HepG2 (cell line): ENCODE measurements around the gene BPIFA2. TPM values are rescaled to one million over a fixed set of nuclear protein-coding genes. Genes with fewer than 3 reads are reported as not detected.

Experiments
- ARHGAP35 ChIP-seq: sonication (generic); formaldehyde crosslinking; IDR thresholded peaks from 2 replicates; pipeline ENCODE4 v1.9.0; 2022; ENCODE audit warnings: mild to moderate bottlenecking, inconsistent platforms, moderate library complexity, missing genetic modification reagents, borderline replicate concordance
- ARID3A ChIP-seq: IDR thresholded peaks from 2 replicates; pipeline ENCODE4 v1.6.1; 2012; ENCODE audit warnings: low read depth, low read length, improper control_type of control experiment
- CBX1 ChIP-seq: IDR thresholded peaks from one replicate; pipeline ENCODE4 v1.6.1; 2016; ENCODE audit warnings: antibody characterized with exemption, low read depth
- CREM ChIP-seq, 2 experiments: sonication (generic) in 1 of 2; formaldehyde crosslinking in 1 of 2; IDR thresholded peaks; 2 replicates each; pipeline versions ENCODE4 v1.4.0 to v1.6.1; 2016 to 2020; ENCODE audit warnings: antibody characterized with exemption in 1 of 2, mild to moderate bottlenecking in 1 of 2, missing genetic modification reagents in 1 of 2
- FOXA1 ChIP-seq, 2 experiments: fragments of 450-650 bp in 1 of 2; sonication (generic) in 1 of 2; formaldehyde crosslinking in 1 of 2; IDR thresholded peaks; 2 replicates each; pipeline versions ENCODE4 v1.4.0 to v1.6.1; 2016 to 2020; ENCODE audit warnings: missing genetic modification reagents in 1 of 2
- FOXA3 ChIP-seq: IDR thresholded peaks from 2 replicates; pipeline ENCODE4 v1.6.1; 2016; ENCODE audit warnings: missing genetic modification reagents, missing compliant biosample characterization
- FOXK2 ChIP-seq: fragments of 450-650 bp; IDR thresholded peaks from 2 replicates; pipeline ENCODE4 v1.6.1; 2016
- GTF3A ChIP-seq: sonication (generic); formaldehyde crosslinking; conservative IDR thresholded peaks from 2 replicates; pipeline ENCODE4 v1.4.0; 2020; ENCODE audit warnings: mild to moderate bottlenecking, missing genetic modification reagents
- IKZF5 ChIP-seq: IDR thresholded peaks from 2 replicates; pipeline ENCODE4 v1.6.1; 2018; ENCODE audit warnings: missing genetic modification reagents, mild to moderate bottlenecking, missing compliant biosample characterization
- KAT8 ChIP-seq: IDR thresholded peaks from 2 replicates; pipeline ENCODE4 v1.6.1; 2016; ENCODE audit warnings: missing genetic modification reagents, missing compliant biosample characterization
- KDM5B ChIP-seq: sonication (generic); formaldehyde crosslinking; IDR thresholded peaks from 2 replicates; pipeline ENCODE4 v1.4.0; 2020; ENCODE audit warnings: missing genetic modification reagents, mild to moderate bottlenecking, borderline replicate concordance
- MLLT10 ChIP-seq: sonication (generic); formaldehyde crosslinking; IDR thresholded peaks from 2 replicates; pipeline ENCODE4 v1.4.0; 2020; ENCODE audit warnings: missing genetic modification reagents
- PTBP1 ChIP-seq: fragments of 200-400 bp; formaldehyde crosslinking; IDR thresholded peaks from 2 replicates; pipeline ENCODE4 v1.6.1; 2018; ENCODE audit warnings: low read length, low read depth; ENCODE audit not compliant: poor library complexity, severe bottlenecking
- RFXAP ChIP-seq: sonication (generic); formaldehyde crosslinking; IDR thresholded peaks from 2 replicates; pipeline ENCODE4 v1.4.0; 2020; ENCODE audit warnings: missing genetic modification reagents, borderline replicate concordance
- SAP130 ChIP-seq: IDR thresholded peaks from 2 replicates; pipeline ENCODE4 v1.6.1; 2016; ENCODE audit warnings: low read depth
- ZBTB49 ChIP-seq: sonication (generic); formaldehyde crosslinking; IDR thresholded peaks from 2 replicates; pipeline ENCODE4 v1.4.0; 2020; ENCODE audit warnings: missing genetic modification reagents, borderline replicate concordance
- ZFY ChIP-seq: sonication (generic); formaldehyde crosslinking; IDR thresholded peaks from 2 replicates; pipeline ENCODE4 v1.4.0; 2020; ENCODE audit warnings: missing genetic modification reagents
- ZNF558 ChIP-seq: sonication (generic); formaldehyde crosslinking; IDR thresholded peaks from 2 replicates; pipeline ENCODE4 v1.9.0; 2022; ENCODE audit warnings: mild to moderate bottlenecking, missing genetic modification reagents, borderline replicate concordance
- ZNF563 ChIP-seq: sonication (generic); formaldehyde crosslinking; IDR thresholded peaks from 2 replicates; pipeline ENCODE4 v1.8.0; 2022; ENCODE audit warnings: mild to moderate bottlenecking, moderate library complexity, missing genetic modification reagents
- ZNF687 ChIP-seq: sonication (generic); formaldehyde crosslinking; IDR thresholded peaks from 2 replicates; pipeline ENCODE4 v1.5.1; 2020; ENCODE audit warnings: mild to moderate bottlenecking, missing genetic modification reagents, moderate library complexity
- ZNF691 ChIP-seq: sonication (generic); formaldehyde crosslinking; IDR thresholded peaks from 2 replicates; pipeline ENCODE4 v1.4.0; 2020; ENCODE audit warnings: missing genetic modification reagents, low read depth, mild to moderate bottlenecking, borderline replicate concordance
- polyA plus RNA-seq, 8 experiments: library from polyadenylated mRNA; depleted of rRNA in 3 of 8; stranded (reverse) in 7 of 8; unstranded in 1 of 8; fragments of >200 nt; fragmentation: Illumina TruSeq in 4 of 8; extraction: Trizol in 4 of 8; gene quantifications; 2 replicates each; pipeline versions ENCODE4 v1.2.1 to v1.2.3, GENCODE V29; 2011 to 2016; ENCODE audit warnings: low read depth in 4 of 8, missing spikeins in 1 of 8, mixed read lengths in 1 of 8; ENCODE audit not compliant: insufficient read depth in 1 of 8
- total RNA-seq, 5 experiments: library from RNA; depleted of rRNA; stranded (reverse); fragments of >200 nt; fragmentation: Illumina TruSeq; extraction: Trizol; gene quantifications; 2 replicates each; pipeline ENCODE4 v1.2.3, GENCODE V29; 2016; ENCODE audit warnings: low read depth in 1 of 5

The BPIFA2 gene
- total and polyA plus RNA-seq, 2 of the 13 experiments (the other 11 are each of a cell fraction or from before 2014, with no cell fraction given): not detected

GRCh38 chr20:33175123-33175522 is 7.2 kb downstream of the BPIFA2 start (continued):
- TF ChIP-seq SAP130 (CRISPR knock-in tag): 0 out of 2 replicates have a peak, but pooled peaks have one; percentile 36
- no peak for TF ChIP-seq RFXAP
- peak; percentile 82 for TF ChIP-seq FOXA3
- TF ChIP-seq KAT8 (CRISPR knock-in tag): no peak
- no peak for TF ChIP-seq ZNF558
- peak; percentile 38; the same call in 1 of the 2 replicates for TF ChIP-seq FOXA1 (IDR thresholded peaks at IDR 0.05)
- peak; percentile 53 for TF ChIP-seq FOXA1 (CRISPR knock-in tag; IDR thresholded peaks at IDR 0.05)
- TF ChIP-seq CBX1: no peak
- no peak for TF ChIP-seq KDM5B
- TF ChIP-seq ZBTB49: no peak
- no peak for TF ChIP-seq ZFY
- no peak for TF ChIP-seq FOXK2
- TF ChIP-seq MLLT10: no peak
- TF ChIP-seq IKZF5 (CRISPR knock-in tag): no peak
- TF ChIP-seq ARID3A: 0 out of 2 replicates have a peak, but pooled peaks have one; percentile 21
- TF ChIP-seq CREM (IDR thresholded peaks at IDR 0.05): no peak
- TF ChIP-seq CREM (CRISPR knock-in tag; IDR thresholded peaks at IDR 0.05): no peak
- TF ChIP-seq ARHGAP35 (CRISPR knock-in tag): no peak
- no peak for TF ChIP-seq ZNF687 (CRISPR knock-in tag)
- TF ChIP-seq GTF3A: no peak
- no peak for TF ChIP-seq ZNF691 (CRISPR knock-in tag)
- TF ChIP-seq PTBP1: no peak
- no peak for TF ChIP-seq ZNF563 (CRISPR knock-in tag)
